ENCODE results near the gene EXOC6B. TPM values are rescaled to one million over a fixed set of nuclear protein-coding genes. Genes with fewer than 3 reads are reported as not detected.

Gene EXOC6B
- total RNA-seq, 4 donors from 2014 or later = 14.1 to 107 (median 38.5) TPM

DNA sequence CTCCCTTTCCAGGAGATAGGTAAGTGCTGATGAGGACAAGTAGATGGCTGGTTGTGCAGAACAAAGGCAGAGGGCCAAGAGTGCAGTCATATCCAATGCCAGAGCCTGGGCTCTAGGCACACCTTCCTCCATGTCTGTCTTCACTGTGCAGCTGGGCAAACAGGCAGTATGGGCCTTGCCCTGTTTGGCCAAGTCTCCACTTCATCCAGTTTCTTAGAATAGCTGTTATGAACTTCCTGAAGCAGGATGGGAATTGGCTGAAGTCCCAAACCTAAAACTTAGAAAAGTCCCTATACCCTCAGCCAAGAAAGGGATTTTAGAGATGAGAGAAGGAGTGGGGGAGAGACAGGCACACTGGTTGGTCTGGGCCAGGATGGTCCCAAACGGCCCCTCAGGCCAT is 640.6 kb downstream of the EXOC6B start:
- H3K27ac ChIP-seq = no peak overlapping the region
- H3K36me3 ChIP-seq = no peaks in the 10 kb centered on the region
- DNase-seq = no peak
- TF ChIP-seq, protein P1, sequence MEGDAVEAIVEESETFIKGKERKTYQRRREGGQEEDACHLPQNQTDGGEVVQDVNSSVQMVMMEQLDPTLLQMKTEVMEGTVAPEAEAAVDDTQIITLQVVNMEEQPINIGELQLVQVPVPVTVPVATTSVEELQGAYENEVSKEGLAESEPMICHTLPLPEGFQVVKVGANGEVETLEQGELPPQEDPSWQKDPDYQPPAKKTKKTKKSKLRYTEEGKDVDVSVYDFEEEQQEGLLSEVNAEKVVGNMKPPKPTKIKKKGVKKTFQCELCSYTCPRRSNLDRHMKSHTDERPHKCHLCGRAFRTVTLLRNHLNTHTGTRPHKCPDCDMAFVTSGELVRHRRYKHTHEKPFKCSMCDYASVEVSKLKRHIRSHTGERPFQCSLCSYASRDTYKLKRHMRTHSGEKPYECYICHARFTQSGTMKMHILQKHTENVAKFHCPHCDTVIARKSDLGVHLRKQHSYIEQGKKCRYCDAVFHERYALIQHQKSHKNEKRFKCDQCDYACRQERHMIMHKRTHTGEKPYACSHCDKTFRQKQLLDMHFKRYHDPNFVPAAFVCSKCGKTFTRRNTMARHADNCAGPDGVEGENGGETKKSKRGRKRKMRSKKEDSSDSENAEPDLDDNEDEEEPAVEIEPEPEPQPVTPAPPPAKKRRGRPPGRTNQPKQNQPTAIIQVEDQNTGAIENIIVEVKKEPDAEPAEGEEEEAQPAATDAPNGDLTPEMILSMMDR (IDR thresholded peaks at IDR 0.05) = no peak
- TF ChIP-seq POLR2A (IDR thresholded peaks at IDR 0.05) = no peak
- intact Hi-C loops (cut with DNase I; ENCODE audit: low total_unique reads) = no loop called here
- H3K4me1 ChIP-seq = no peaks in the 10 kb centered on the region
- H3K4me3 ChIP-seq = no peak overlapping the region
- no peaks in the 10 kb centered on the region for H3K27me3 ChIP-seq
- no peaks in the 10 kb centered on the region for H3K9me3 ChIP-seq

DNA sequence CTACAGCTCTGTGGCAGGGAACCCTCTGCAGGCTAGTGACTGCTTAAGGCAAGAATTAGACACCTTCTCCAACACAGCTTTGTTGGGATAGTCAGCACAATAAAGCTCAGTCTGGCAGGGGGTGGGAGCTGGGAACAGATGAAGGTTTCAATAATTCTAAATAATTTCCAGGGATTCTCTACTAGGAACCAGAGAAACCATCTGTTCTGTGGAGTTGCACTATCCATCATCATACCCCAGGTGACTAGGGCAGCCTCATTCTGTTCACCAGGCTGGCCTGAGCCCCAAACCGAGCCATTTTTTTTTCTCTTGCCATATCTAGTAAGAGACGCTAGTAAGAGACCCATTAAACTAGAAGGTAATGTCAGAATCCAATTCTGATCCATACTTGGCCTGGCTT is 642.4 kb downstream of the EXOC6B start:
- H3K9me3 ChIP-seq = no peaks in the 10 kb centered on the region
- DNase-seq = no peak
- no peaks in the 10 kb centered on the region for H3K4me1 ChIP-seq
- no peak overlapping the region for H3K4me3 ChIP-seq
- H3K27me3 ChIP-seq = no peaks in the 10 kb centered on the region
- no peak overlapping the region for H3K27ac ChIP-seq
- H3K36me3 ChIP-seq = no peaks in the 10 kb centered on the region
- intact Hi-C loops (cut with DNase I; ENCODE audit: low total_unique reads) = no loop called here
- TF ChIP-seq, protein P1 (IDR thresholded peaks at IDR 0.05) = no peak
- no peak for TF ChIP-seq POLR2A (IDR thresholded peaks at IDR 0.05)

- Histone ChIP-seq H3K9me3 (no peaks in the 10 kb centered on the region), H3K36me3 (no peaks in the 10 kb centered on the region), H3K27ac (no peak overlapping the region), H3K27me3 (no peaks in the 10 kb centered on the region), H3K4me3 (no peak overlapping the region), H3K4me1 (no peaks in the 10 kb centered on the region)
- intact Hi-C loops (cut with DNase I; ENCODE audit: low total_unique reads) = no loop called here
- DNase-seq = no peak
- TF ChIP-seq POLR2A (IDR thresholded peaks at IDR 0.05) = no peak
- TF ChIP-seq, protein P1 (IDR thresholded peaks at IDR 0.05) = no peak
These were observed 642.8 kb downstream of the EXOC6B start for GRCh38 chr2:72183016-72183415.

DNA sequence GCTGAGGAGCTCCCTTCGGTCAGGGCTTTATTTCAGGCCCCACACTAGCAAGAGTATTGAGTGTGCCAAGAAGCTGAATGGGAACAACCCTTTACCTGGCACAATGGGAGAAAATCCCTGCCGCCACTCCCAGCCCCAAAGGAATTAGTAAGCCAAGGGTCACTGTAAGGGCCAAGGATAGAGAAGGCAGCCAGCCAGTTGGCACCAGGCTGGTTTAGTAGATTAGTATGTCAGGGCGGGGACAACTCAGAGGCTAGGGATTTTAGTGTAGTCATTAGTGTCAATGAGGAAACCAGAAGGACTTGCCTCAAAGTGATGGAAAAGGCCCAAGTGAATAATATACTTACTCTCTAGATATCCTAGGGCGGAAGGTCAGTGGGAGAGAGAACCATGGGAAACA is 643.3 kb downstream of the EXOC6B start:
- Histone ChIP-seq H3K27ac (no peak overlapping the region), H3K36me3 (no peaks in the 10 kb centered on the region), H3K4me3 (no peak overlapping the region), H3K4me1 (no peaks in the 10 kb centered on the region), H3K9me3 (no peaks in the 10 kb centered on the region), H3K27me3 (no peaks in the 10 kb centered on the region)
- intact Hi-C loops (cut with DNase I; ENCODE audit: low total_unique reads) = no loop called here
- no peak for DNase-seq
- TF ChIP-seq, protein P1 (IDR thresholded peaks at IDR 0.05) = no peak
- no peak for TF ChIP-seq POLR2A (IDR thresholded peaks at IDR 0.05)

- Histone ChIP-seq H3K9me3 (no peaks in the 10 kb centered on the region), H3K27ac (no peak overlapping the region), H3K27me3 (no peaks in the 10 kb centered on the region), H3K4me3 (no peak overlapping the region), H3K36me3 (no peaks in the 10 kb centered on the region), H3K4me1 (no peaks in the 10 kb centered on the region)
- TF ChIP-seq, protein P1 (IDR thresholded peaks at IDR 0.05) = no peak
- TF ChIP-seq POLR2A (IDR thresholded peaks at IDR 0.05) = no peak
- intact Hi-C loops (cut with DNase I; ENCODE audit: low total_unique reads) = no loop called here
- no peak for DNase-seq
These were observed 644.2 kb downstream of the EXOC6B start for GRCh38 chr2:72181616-72182015.
